Neural progenitor cell (in vitro differentiated cells): Measurements from ENCODE around the gene CBX1.
"Not testable (repeated sequence)": the region's sequence is repeated elsewhere in the genome, so short reads cannot be mapped to it uniquely, and the experiment has no call there.

Source experiments
- CTCF ChIP-seq: fragments of 200-600 bp; sonication (generic); IDR thresholded peaks from 2 replicates; pipeline ENCODE4 v1.5.1; 2017; ENCODE audit warnings: antibody characterized with exemption, mild to moderate bottlenecking
- EZH2phosphoT487 ChIP-seq: fragments of 200-600 bp; sonication (generic); IDR thresholded peaks from 2 replicates; pipeline ENCODE4 v1.6.1; 2017; ENCODE audit warnings: antibody characterized with exemption

GRCh38 chr17:48072811-48073210 lies 28.5 kb downstream of the CBX1 start:
- not testable (repeated sequence) for TF ChIP-seq CTCF, EZH2phosphoT487
